ENCODE data around the gene CCDC68.

DNA sequence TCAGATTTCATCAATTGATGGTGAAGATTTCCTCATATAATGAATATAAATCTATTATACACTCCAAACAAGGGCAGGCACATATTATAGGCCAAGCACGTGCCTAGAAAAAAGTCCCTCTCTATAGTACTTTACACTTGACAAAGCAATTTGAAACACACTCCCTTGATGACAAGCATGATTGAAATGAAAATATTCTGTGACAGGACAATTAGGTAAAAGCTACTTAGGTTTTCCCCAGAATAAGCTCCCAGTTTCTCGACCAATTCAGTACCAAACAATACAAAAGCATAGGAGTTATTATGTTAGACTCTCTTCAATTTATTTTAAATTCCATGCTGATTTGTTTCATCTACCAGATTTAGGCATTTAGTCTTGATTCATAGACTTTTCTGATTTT is 47.7 kb downstream of the CCDC68 start:
- TF ChIP-seq, protein P1, sequence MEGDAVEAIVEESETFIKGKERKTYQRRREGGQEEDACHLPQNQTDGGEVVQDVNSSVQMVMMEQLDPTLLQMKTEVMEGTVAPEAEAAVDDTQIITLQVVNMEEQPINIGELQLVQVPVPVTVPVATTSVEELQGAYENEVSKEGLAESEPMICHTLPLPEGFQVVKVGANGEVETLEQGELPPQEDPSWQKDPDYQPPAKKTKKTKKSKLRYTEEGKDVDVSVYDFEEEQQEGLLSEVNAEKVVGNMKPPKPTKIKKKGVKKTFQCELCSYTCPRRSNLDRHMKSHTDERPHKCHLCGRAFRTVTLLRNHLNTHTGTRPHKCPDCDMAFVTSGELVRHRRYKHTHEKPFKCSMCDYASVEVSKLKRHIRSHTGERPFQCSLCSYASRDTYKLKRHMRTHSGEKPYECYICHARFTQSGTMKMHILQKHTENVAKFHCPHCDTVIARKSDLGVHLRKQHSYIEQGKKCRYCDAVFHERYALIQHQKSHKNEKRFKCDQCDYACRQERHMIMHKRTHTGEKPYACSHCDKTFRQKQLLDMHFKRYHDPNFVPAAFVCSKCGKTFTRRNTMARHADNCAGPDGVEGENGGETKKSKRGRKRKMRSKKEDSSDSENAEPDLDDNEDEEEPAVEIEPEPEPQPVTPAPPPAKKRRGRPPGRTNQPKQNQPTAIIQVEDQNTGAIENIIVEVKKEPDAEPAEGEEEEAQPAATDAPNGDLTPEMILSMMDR (IDR thresholded peaks at IDR 0.05): no peak
- no peak for TF ChIP-seq POLR2A (IDR thresholded peaks at IDR 0.05)

All from Peyer's patch (tissue), 4 donors.